Activated CD8-positive, alpha-beta memory T cell treated with anti-CD3 and anti-CD28 coated beads for 1 hour (primary cell): ENCODE data around the gene DDX60.

Experiments used
- DNase-seq, 2 donors: peaks; one replicate each; pipeline ENCODE4 v3.0.0-alpha.2; 2020; ENCODE audit warnings: low read depth in 1 of 2; ENCODE audit errors: extremely low read depth in 1 of 2

The DDX60 gene

DNA sequence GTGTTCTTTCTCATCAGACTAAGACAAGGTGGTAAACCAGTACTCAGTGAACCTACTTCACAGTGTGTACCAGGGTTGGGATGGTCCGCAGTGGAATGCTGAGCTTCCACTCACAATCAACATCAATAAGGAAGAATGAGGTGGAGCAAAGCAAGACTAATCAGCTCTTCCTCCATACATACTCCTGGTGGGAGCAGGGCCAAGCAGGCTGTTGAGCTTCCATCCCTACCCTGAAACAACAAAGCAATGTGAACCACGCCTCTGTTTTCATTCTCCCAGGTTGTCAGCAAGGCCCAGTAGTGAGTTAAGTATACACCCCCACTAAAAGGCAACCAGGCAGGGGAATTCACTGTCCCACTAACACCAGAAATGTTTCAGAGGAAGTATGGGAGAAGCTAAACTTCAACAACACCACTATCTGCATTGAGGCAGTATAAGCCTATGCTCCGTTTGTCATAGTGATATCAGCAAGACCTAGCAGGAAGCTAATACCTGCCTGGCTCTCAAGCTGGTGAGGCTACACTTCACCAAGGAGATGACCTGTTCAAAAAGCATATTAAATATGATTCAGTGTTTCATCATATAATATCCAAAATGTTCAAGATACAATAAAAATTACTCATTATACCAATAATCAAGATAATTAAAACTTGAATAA is 109.5 kb downstream of the DDX60 start:
- no peak for DNase-seq

DNA sequence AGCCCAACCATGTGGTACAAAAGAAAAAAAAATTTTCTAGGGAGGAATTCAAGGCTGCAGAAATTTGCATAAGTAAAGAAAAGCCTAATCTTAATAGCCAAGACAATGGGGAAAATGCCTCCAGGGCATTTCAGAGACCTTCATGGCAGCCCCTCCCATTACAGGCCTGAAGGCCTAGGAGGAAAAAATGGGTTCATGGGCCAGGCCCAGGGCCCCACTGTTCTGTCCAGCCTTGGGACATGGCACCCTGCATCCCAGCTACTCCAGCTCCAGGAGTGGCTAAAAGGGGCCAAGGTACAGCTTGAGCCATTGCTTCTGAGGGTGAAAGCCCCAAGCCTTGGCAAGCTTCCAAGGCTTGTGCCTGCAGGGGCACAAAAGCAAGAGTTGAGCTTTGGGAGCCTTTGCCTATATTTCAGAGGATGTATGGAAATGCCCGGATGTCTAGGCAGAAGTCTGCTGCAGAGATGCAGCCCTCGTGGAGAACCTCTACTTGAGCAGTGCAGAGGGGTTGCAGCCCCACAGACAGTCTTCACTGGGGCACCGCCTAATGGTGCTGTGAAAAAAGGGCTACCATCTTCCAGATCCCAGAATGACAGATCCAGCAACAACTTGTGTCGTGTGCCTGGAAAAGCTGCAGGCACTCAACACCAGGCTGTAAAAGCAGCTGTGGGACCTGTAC is 115.2 kb downstream of the DDX60 start:
- DNase-seq, result no peak

DNA sequence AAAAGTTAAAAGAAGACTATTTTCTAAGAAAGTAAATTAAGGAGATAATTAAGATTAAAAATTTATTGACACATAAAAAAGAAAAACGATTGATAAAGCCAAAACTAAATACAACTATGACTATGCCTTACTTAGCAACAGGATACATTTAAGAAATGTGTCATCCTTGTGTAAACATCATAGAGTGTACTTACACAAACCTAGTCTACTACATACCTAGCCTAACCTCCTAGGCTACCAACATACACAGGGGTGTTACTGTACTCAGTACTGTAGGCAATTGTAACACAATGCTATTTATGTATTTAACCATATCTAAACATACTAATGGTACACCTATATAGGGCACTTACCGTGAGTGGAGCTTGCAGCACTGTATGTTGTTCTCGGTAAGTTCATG is 117.9 kb downstream of the DDX60 start:
- DNase-seq, result no peak

DNA sequence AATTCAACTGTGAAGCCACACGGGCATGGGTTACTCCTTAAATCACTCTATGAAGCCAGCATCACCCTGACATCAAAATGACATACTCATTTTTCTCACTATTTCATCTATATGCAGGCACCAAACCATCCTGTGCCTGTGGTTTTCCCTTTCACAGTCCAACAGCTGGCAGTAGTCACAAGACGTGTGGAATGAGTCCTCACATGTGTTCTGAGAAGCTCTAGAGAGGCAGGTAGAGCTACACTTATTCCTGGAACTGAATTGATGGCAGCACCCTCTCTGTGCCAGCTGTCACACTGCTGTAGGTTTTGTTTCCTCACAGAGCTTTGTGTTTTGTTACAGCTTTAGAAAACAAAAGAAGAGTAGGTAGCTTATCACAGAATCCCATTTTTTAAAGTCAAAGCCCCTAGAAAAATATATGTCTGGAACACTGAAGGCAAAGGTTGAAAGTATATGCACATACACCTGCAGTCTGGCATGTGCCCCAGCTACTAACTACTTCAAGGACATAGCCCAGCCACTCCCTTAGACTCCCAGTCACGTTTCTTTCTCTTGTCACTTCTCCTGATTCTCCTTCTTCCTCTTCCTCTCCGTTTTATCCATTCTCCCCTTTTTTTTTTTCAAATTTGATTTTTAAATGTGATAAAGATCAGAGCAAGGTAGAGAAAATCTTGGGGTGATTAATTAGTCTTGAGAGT is 119.1 kb downstream of the DDX60 start:
- no peak for DNase-seq

DNA sequence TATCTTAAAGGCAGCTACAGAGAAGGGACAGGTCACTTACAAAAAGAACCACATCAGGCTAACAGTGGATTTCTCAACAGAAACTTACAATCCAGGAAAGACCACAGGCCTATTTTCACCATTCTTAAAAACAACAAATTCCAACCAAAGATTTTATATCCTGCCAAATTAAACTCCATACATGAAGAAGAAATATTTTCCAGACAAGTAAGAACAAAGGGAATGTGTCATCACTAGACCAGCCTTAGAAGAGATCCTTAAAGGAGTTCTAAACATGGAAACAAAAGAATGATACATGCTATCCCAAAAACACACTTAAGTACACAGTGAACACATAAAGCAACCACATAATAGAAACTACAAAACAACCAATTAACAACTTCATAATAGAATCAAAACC is 120.6 kb downstream of the DDX60 start:
- no peak for DNase-seq

DNA sequence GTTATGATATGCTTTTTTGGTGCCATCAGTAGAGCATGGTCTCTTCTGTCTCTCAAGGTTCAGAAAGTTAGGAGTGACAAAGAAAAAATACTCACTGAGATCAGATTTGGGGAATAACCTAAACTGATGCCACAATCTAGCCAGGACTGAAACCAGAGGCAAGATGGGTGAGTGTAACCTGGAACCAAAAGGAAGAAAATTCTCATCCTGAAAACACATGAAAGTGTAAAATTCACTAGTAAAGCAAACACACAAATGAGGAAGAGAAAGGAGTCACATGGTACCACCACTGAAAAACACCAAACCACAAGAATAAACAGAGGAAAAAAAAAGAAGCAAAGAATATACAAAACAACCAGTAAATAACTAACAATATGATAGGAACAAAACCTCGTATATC is 129.8 kb downstream of the DDX60 start:
- no peak for DNase-seq

DNA sequence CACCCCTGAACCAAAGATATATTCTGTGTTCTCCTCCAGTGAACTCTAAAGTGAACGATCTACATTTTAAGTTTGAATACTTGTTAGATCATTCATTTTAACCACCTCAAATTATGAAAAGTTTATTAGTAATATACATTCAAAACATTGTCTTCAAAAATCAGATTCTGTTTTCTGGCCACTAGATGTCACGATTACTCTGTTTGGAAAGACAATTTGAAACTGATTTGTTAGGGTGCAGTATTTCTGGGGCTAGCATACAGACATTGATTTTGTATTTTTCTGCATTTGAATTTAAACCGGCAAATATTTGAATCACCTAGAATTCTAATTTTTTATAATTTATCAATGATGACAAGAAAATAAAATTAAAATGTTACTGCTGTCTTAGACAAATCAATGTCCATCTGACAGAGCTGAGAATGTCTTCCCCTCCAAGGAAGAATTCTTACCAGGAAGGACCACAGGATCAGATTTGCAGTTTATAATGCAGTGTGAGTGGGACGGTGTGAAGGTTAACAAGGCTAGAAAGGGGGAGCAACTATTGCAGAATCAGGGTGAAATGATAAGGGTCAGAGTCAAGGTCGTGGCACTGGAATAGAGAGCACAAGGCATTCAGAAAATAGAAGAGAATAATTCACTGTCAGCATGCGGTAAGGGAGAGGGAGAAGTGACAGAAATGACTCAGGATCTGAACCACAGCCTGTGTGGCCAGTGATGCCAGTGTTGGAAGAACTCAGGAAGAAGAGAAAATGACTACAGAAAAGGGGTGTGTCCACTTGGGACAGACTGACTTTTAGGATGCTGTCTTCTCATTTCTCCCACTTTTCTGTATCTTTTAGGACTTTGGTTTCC is 134.6 kb downstream of the DDX60 start:
- no peak for DNase-seq

DNA sequence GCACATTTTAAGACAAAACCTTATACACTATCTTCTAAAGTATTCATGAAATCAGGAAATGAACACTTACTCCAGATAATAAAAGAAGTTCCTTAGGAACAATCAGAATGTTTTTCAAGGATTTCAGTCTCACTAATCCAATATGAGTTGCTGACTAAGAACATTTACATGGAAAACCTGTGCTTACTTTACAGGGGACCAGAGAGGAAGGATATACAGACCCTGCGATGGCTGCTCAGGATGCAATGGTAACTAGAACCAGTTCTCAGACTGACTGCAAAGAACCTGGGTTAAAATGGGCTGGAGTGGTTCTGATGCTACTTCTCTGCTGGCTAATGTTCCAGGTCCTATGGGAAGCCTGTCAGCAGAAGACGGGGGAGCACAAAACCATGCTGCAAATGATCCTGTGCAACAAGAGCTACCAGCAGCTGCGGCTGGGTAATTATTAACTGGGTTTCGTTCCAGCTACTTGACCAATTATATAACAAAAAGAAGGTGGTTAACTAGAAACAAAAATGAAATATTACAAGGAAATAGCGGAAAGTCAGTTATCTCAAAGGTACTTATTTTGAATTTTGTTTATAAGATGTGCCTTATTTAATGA is 140.9 kb downstream of the DDX60 start:
- no peak for DNase-seq

DNA sequence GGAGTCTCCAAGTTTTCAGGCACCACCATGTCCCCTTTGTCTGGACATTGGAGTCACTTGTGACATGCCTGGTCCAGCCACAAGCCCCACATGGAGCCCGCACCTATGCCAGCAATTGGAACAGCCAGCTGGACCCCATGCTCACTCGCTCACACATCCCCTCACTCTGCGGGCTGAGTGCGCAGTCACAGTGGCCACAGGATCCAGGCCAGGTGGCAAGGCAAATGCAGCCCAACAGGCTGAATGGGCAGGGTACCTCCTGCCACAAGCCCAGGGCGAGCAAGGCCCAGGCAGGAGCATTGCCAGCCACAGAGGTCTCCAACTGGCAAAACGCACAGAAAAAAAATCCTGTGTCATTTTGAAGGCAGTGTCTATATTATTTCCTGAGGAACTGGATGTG is 144.2 kb downstream of the DDX60 start:
- no peak for DNase-seq

DNA sequence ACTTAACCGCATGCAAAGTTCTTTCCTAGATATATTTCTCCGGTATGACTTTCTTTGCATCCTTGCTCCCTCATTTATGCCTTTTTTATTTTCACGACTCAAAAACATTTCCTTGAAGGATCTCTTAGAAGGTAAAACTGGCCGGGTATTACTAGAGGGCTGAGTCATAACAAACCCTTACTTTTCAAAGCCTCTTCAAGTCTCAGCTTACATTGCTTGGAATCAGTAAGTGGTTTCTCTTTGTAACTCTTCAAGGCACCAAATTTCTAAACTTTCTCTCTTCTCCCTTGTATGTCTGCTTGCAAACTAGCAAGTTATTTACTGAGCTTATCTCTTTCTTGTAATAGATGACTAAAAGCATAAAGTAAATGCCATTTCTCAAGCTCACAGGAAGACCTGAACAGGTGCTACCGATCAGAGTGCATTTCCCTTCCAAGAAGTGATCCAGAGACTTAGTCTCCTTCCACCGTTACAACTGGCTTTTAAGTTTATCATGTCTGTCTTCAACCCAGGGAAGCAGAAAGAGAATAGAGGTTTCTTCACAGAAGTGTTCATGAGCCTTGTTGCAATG is 150.8 kb downstream of the DDX60 start:
- no peak for DNase-seq
